HCT116 (cell line): ENCODE measurements around the gene CGRRF1. TPM values are rescaled to one million over a fixed set of nuclear protein-coding genes. Genes with fewer than 3 reads are reported as not detected.

ENCODE experiments used
- ATAC-seq: fragments of 200-7000 bp; cut with Tn5 transposase; 2 replicates; pipeline ENCODE4 v1.9.1; 2020; ENCODE audit warnings: mild to moderate bottlenecking, moderate library complexity
- BruUV-seq: library from RNA; stranded (reverse); fragments of 400-500 nt; replicated peaks from 2 replicates; lab custom pipeline; 2021; lab: Mats Ljungman, UMichigan
- CTCF ChIA-PET: fragments of 300-600 bp; sonication (Branson Sonifier 250); formaldehyde crosslinking; loops from one replicate; lab custom pipeline; 2021; ENCODE audit warnings: antibody characterized with exemption; lab: Charles Lee
- POLR2A ChIA-PET: fragments of 300-600, 350-600 bp; sonication (Branson Sonifier 250); formaldehyde crosslinking; loops from one replicate; lab custom pipeline; 2021; ENCODE audit warnings: antibody characterized with exemption; lab: Charles Lee
- RAD21 ChIA-PET, 2 experiments: fragments of 300-600 bp; sonication (Branson Sonifier 250); formaldehyde crosslinking; loops; one replicate each; lab custom pipeline; 2023; ENCODE audit warnings: low total read pairs in 2 of 2; ENCODE audit not compliant: uncharacterized antibody in 2 of 2, unreplicated experiment in 2 of 2, low non-redundant PET in 1 of 2; lab: Charles Lee
- DNase-seq: peaks from one replicate; pipeline ENCODE4 v3.0.0-alpha.2; 2010; ENCODE audit warnings: low read depth, low spot score
- H2AFZ ChIP-seq: fragments of 200-600 bp; shearing (Covaris generic), sonication (generic); 2 replicates; pipeline ENCODE4 v1.6.1; 2017; ENCODE audit warnings: low read depth, mixed run types, mixed read lengths, antibody characterized with exemption, low read length; ENCODE audit not compliant: poor library complexity, severe bottlenecking
- H3K27ac ChIP-seq: 2 replicates; pipeline ENCODE4 v1.5.1; 2012; ENCODE audit warnings: low read depth, low read length
- H3K27me3 ChIP-seq: fragments of 200-600 bp; sonication (generic); 2 replicates; pipeline ENCODE4 v1.6.1; 2016; ENCODE audit warnings: mixed run types, low read length, mixed read lengths; ENCODE audit not compliant: insufficient read depth
- H3K36me3 ChIP-seq, 2 experiments: fragments of 200-500 bp in 1 of 2; fragments of 200-600 bp in 1 of 2; sonication (Bioruptor generic) in 1 of 2; sonication (generic) in 1 of 2; 2 replicates each; pipeline versions ENCODE4 v1.5.1 to v1.6.1; 2014 to 2016; ENCODE audit warnings: low read length in 2 of 2, inconsistent platforms in 1 of 2, mixed read lengths in 1 of 2, mixed run types in 1 of 2; ENCODE audit not compliant: insufficient read depth in 2 of 2, control insufficient read depth in 1 of 2
- H3K4me1 ChIP-seq, 2 experiments: fragments of 200-600 bp in 1 of 2; sonication (generic) in 1 of 2; 2 replicates each; pipeline versions ENCODE4 v1.5.1 to v1.6.1; 2012 to 2017; ENCODE audit warnings: low read length in 2 of 2, inconsistent platforms in 1 of 2, mild to moderate bottlenecking in 1 of 2, mixed read lengths in 1 of 2, mixed run types in 1 of 2, moderate library complexity in 1 of 2; ENCODE audit not compliant: insufficient read depth in 2 of 2, control insufficient read depth in 1 of 2
- H3K4me2 ChIP-seq: fragments of 200-600 bp; sonication (generic); 2 replicates; pipeline ENCODE4 v1.6.1; 2017; ENCODE audit warnings: mixed run types, low read length, mixed read lengths
- H3K4me3 ChIP-seq, 2 experiments: fragments of 200-600 bp in 1 of 2; sonication (generic) in 1 of 2; replicated peaks in 1 of 2; 2 replicates each; pipeline ENCODE4 v1.5.1; 2011 to 2016; ENCODE audit warnings: low read length in 2 of 2, control low read depth in 1 of 2, low read depth in 1 of 2, mild to moderate bottlenecking in 1 of 2, mixed read lengths in 1 of 2, mixed run types in 1 of 2
- H3K79me2 ChIP-seq: fragments of 200-600 bp; sonication (generic); 2 replicates; pipeline ENCODE4 v1.6.1; 2017; ENCODE audit warnings: mild to moderate bottlenecking, mixed run types, low read length, moderate library complexity, mixed read lengths; ENCODE audit not compliant: insufficient read depth
- H3K9ac ChIP-seq: fragments of 200-600 bp; sonication (generic); 2 replicates; pipeline ENCODE4 v1.6.1; 2016; ENCODE audit warnings: low read length, mixed read lengths
- H3K9me2 ChIP-seq: fragments of 200-600 bp; sonication (generic), shearing (Covaris generic); 2 replicates; pipeline ENCODE4 v1.6.1; 2017; ENCODE audit warnings: mixed run types, mild to moderate bottlenecking, moderate library complexity; ENCODE audit not compliant: insufficient read depth
- H3K9me3 ChIP-seq, 2 experiments: fragments of 200-500 bp in 1 of 2; fragments of 200-600 bp in 1 of 2; sonication (Bioruptor generic) in 1 of 2; sonication (generic) in 1 of 2; 2 replicates each; pipeline ENCODE4 v1.6.1; 2014 to 2017; ENCODE audit warnings: low read length in 2 of 2, mixed read lengths in 2 of 2, inconsistent platforms in 1 of 2, low read depth in 1 of 2, mild to moderate bottlenecking in 1 of 2, mixed run types in 1 of 2, moderate library complexity in 1 of 2; ENCODE audit not compliant: control insufficient read depth in 1 of 2, insufficient read depth in 1 of 2
- H4K20me1 ChIP-seq: fragments of 200-600 bp; sonication (generic), shearing (Covaris generic); 2 replicates; pipeline ENCODE4 v1.6.1; 2017; ENCODE audit warnings: mixed run types, mild to moderate bottlenecking, moderate library complexity; ENCODE audit not compliant: insufficient read depth
- CEBPB ChIP-seq: IDR thresholded peaks from 2 replicates; pipeline ENCODE4 v1.6.1; 2012; ENCODE audit warnings: low read depth
- EZH2phosphoT487 ChIP-seq: fragments of 200-600 bp; IDR thresholded peaks from 2 replicates; pipeline ENCODE4 v1.6.1; 2018; ENCODE audit warnings: antibody characterized with exemption, borderline replicate concordance
- POLR2AphosphoS5 ChIP-seq: IDR thresholded peaks from 2 replicates; pipeline ENCODE4 v1.6.1; 2011; ENCODE audit warnings: mild to moderate bottlenecking, low read depth, low read length, moderate library complexity
- SIN3A ChIP-seq: IDR thresholded peaks from 2 replicates; pipeline ENCODE4 v1.6.1; 2012; ENCODE audit warnings: low read depth
- TCF7L2 ChIP-seq: IDR thresholded peaks from 2 replicates; pipeline ENCODE4 v1.7.0; 2011; ENCODE audit warnings: borderline replicate concordance, inconsistent platforms; ENCODE audit not compliant: insufficient read depth, insufficient read length; ENCODE audit errors: extremely low read depth
- YY1 ChIP-seq: IDR thresholded peaks from 2 replicates; pipeline ENCODE4 v1.6.1; 2011; ENCODE audit warnings: low read length, low read depth, moderate library complexity, mild to moderate bottlenecking; ENCODE audit not compliant: insufficient replicate concordance; ENCODE audit errors: extremely low read depth
- ZNF274 ChIP-seq: fragments of 200-500 bp; sonication (Bioruptor generic); IDR thresholded peaks from 2 replicates; pipeline ENCODE4 v1.6.1; 2014; ENCODE audit warnings: mild to moderate bottlenecking, low read depth, low read length, inconsistent platforms
- intact Hi-C: fragments of 100-400 bp; cut with micrococcal nuclease; formaldehyde crosslinking; loops from 2 replicates; pipeline ENCODE4 v1.10.0; 2022
- total RNA-seq: library from RNA; stranded (reverse); gene quantifications from one replicate; pipeline ENCODE4 v1.2.1, GENCODE V29; 2021; ENCODE audit not compliant: unreplicated experiment
- TF ChIP-seq, protein P1 (sequence below), 3 experiments: fragments of 200-600 bp in 1 of 3; sonication (generic) in 1 of 3; IDR thresholded peaks in 2 of 3; conservative IDR thresholded peaks in 1 of 3; 2 replicates each; pipeline ENCODE4 v1.5.1; 2012 to 2017; ENCODE audit warnings: low read depth in 2 of 3, low read length in 2 of 3, antibody characterized with exemption in 1 of 3, borderline replicate concordance in 1 of 3, control low read depth in 1 of 3, mild to moderate bottlenecking in 1 of 3, mixed read lengths in 1 of 3, mixed run types in 1 of 3, moderate library complexity in 1 of 3; ENCODE audit not compliant: insufficient read depth in 1 of 3
- TF ChIP-seq, protein P2 (sequence below): IDR thresholded peaks from 2 replicates; pipeline ENCODE4 v1.6.1; 2012
- TF ChIP-seq, protein P3 (sequence below): IDR thresholded peaks from 2 replicates; pipeline ENCODE4 v1.6.1; 2012

The CGRRF1 gene
- total RNA-seq, 1 experiment from 2014 or later: 15.9 TPM

DNA sequence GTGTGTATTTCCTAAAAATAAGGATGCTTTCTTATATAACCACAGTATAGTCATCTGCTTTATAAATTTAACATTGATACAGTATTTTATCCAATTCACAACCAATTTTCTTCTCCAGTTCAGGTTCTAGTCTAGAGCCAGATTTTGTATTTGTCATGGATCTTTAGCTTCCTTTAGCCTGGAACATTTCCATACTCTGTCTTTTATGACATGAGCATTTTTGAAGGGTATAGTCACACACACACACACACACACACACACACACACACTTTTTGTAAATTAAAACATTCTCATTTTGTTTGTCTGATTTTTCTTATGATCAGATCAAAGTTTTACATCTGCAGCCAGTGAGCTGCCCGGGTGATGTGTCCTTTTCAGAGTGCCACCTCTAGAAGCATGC lies 25.4 kb downstream of the CGRRF1 start:
- ChIA-PET POLR2A (no interaction called here), CTCF (no interaction called here), RAD21 (no interaction called here)
- Histone ChIP-seq H3K36me3 (0 out of 4 replicates have a peak, but pooled peaks cover 2 to 6% of the 10 kb centered on the region in 2 experiments), H3K9me3 (no peaks in the 10 kb centered on the region), H3K4me3 (no peak overlapping the region), H2AFZ (no peak overlapping the region), H3K4me1 (no peaks in the 10 kb centered on the region), H3K9ac (no peak overlapping the region), H3K27ac (no peak overlapping the region), H3K79me2 (no peaks in the 10 kb centered on the region)
- DNase-seq: no peak
- TF ChIP-seq CEBPB (no peak), EZH2phosphoT487 (no peak), POLR2AphosphoS5 (no peak), YY1 (no peak), SIN3A (no peak), TCF7L2 (no peak), ZNF274 (no peak)
- TF ChIP-seq, protein P1, sequence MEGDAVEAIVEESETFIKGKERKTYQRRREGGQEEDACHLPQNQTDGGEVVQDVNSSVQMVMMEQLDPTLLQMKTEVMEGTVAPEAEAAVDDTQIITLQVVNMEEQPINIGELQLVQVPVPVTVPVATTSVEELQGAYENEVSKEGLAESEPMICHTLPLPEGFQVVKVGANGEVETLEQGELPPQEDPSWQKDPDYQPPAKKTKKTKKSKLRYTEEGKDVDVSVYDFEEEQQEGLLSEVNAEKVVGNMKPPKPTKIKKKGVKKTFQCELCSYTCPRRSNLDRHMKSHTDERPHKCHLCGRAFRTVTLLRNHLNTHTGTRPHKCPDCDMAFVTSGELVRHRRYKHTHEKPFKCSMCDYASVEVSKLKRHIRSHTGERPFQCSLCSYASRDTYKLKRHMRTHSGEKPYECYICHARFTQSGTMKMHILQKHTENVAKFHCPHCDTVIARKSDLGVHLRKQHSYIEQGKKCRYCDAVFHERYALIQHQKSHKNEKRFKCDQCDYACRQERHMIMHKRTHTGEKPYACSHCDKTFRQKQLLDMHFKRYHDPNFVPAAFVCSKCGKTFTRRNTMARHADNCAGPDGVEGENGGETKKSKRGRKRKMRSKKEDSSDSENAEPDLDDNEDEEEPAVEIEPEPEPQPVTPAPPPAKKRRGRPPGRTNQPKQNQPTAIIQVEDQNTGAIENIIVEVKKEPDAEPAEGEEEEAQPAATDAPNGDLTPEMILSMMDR (IDR thresholded peaks at IDR 0.05 in 2 of 3, conservative IDR thresholded peaks at IDR 0.05 in 1 of 3; ENCODE audit: borderline replicate concordance in 1 of 3, insufficient read depth in 1 of 3, low read depth in 2 of 3, low read length in 2 of 3): no peak
- TF ChIP-seq, protein P2, sequence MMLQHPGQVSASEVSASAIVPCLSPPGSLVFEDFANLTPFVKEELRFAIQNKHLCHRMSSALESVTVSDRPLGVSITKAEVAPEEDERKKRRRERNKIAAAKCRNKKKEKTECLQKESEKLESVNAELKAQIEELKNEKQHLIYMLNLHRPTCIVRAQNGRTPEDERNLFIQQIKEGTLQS: no peak
- TF ChIP-seq, protein P3, sequence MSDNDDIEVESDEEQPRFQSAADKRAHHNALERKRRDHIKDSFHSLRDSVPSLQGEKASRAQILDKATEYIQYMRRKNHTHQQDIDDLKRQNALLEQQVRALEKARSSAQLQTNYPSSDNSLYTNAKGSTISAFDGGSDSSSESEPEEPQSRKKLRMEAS: no peak
- TF ChIP-seq, all 23 proteins: peak for 0
- no peaks in the 10 kb centered on the region for H3K27me3 ChIP-seq
- ATAC-seq: no peak
- BruUV-seq: no TSS peak
- H4K20me1 ChIP-seq: no peaks in the 10 kb centered on the region
- H3K4me2 ChIP-seq: no peak overlapping the region
- no peaks in the 10 kb centered on the region for H3K9me2 ChIP-seq
- intact Hi-C loops: no loop called here
